Testis (tissue), 3 donors: ENCODE results near the gene CST9L. TPM values are rescaled to one million over a fixed set of nuclear protein-coding genes. Genes with fewer than 3 reads are reported as not detected.

ENCODE experiments used
- DNase-seq: peaks from one replicate; pipeline ENCODE4 v3.0.0-alpha.2; 2019
- H3K27ac ChIP-seq, 2 donors: fragments of 200-600 bp; sonication (generic); one replicate each; pipeline ENCODE4 v1.5.1; 2019
- H3K27me3 ChIP-seq: fragments of 200-600 bp; sonication (generic); one replicate; pipeline ENCODE4 v1.5.1; 2019
- H3K36me3 ChIP-seq: fragments of 200-600 bp; sonication (generic); one replicate; pipeline ENCODE4 v1.5.1; 2017; ENCODE audit warnings: low read depth; ENCODE audit errors: missing control alignments
- H3K4me1 ChIP-seq: fragments of 200-600 bp; sonication (generic); one replicate; pipeline ENCODE4 v1.5.1; 2019
- H3K4me3 ChIP-seq, 2 donors: fragments of 200-600 bp; sonication (generic); one replicate each; pipeline ENCODE4 v1.5.1; 2017 to 2019
- H3K9me3 ChIP-seq: fragments of 200-600 bp; sonication (generic); one replicate; pipeline ENCODE4 v1.5.1; 2017
- CTCF ChIP-seq, 3 experiments: fragments of 450-650 bp in 2 of 3; fragments of 200-600 bp in 1 of 3; sonication (generic) in 1 of 3; IDR thresholded peaks; one replicate each; pipeline ENCODE4 v1.5.1; 2016 to 2019; ENCODE audit warnings: antibody characterized with exemption in 3 of 3, mild to moderate bottlenecking in 2 of 3, moderate library complexity in 1 of 3
- POLR2A ChIP-seq: fragments of 450-650 bp; IDR thresholded peaks from one replicate; pipeline ENCODE4 v1.6.1; 2017; ENCODE audit warnings: antibody characterized with exemption, mild to moderate bottlenecking, moderate library complexity
- WGBS, 2 donors: methylation state at CpG; one replicate each; pipeline ENCODE4 v1.1.5; 2018; 5-methylcytosine and 5-hydroxymethylcytosine counted together
- intact Hi-C: fragments of 100-400 bp; cut with DNase I; formaldehyde crosslinking; loops from one replicate; pipeline ENCODE4 v1.15.1; 2023; ENCODE audit warnings: low total_unique reads
- polyA plus RNA-seq: library from polyadenylated mRNA; stranded (reverse); fragments of 350-450 nt; fragmentation: Illumina TruSeq; extraction: RNeasy Lipid Tissue Mini Kit (QIAGEN cat#74804); gene quantifications from one replicate; pipeline ENCODE4 v1.2.3, GENCODE V29; 2014; ENCODE audit warnings: low read depth, low replicate concordance; ENCODE audit not compliant: insufficient read depth
- total RNA-seq, 2 donors: library from RNA; depleted of rRNA; stranded (reverse); fragments of >200 nt; gene quantifications; one replicate each; pipeline ENCODE4 v1.2.3, GENCODE V29; 2016

CST9L gene
- total and polyA plus RNA-seq, 3 donors from 2014 or later: 78.8 to 184 (median 127) TPM

- TF ChIP-seq CTCF (IDR thresholded peaks at IDR 0.05) (no peak), POLR2A (no peak)
- DNase-seq: no peak
- H3K4me3 ChIP-seq: no peak within 1 kb of the TSS
- H3K9me3 ChIP-seq: no peaks in the 10 kb centered on the region
- intact Hi-C loops: loop anchor here (10.0 kb wide), 1 partner anchor 161 kb away; no protein-coding TSS in a partner anchor
- no peaks in the 10 kb centered on the region for H3K36me3 ChIP-seq
- H3K4me1 ChIP-seq: peaks cover 3% of the 10 kb centered on the region
- no peaks in the 10 kb centered on the region for H3K27me3 ChIP-seq
- 72 to 73% methylated on average over 14 to 16 of the region's 16 CpGs for WGBS, 2 donors
- no peak within 1 kb of the TSS for H3K27ac ChIP-seq
Observed at GRCh38 chr20:23605867-23606651, 37.8 kb upstream of the CST9L start, which contains the start of gene CST9. CST9 (minus strand) TSS chr20:23605917; CDS start chr20:23605864, 53 bp downstream.

- 88 to 92% methylated on average over 1 of the region's 1 CpG for WGBS, 2 donors
Observed at GRCh38 chr20:23604306-23604705, 36.0 kb upstream of the CST9L start.

GRCh38 chr20:23603321-23603720, 35.0 kb upstream of the CST9L start:
- H3K27me3 ChIP-seq: no peaks in the 10 kb centered on the region
- WGBS, 2 donors: 98 to 100% methylated on average over 3 to 4 of the region's 4 CpGs
- no peak overlapping the region for H3K4me3 ChIP-seq
- no peak for TF ChIP-seq CTCF (IDR thresholded peaks at IDR 0.05)
- H3K4me1 ChIP-seq: peaks cover 3% of the 10 kb centered on the region
- no peaks in the 10 kb centered on the region for H3K9me3 ChIP-seq
- intact Hi-C loops: loop anchor here (10.0 kb wide), 1 partner anchor 159 kb away; no protein-coding TSS in a partner anchor
- no peak for DNase-seq
- H3K36me3 ChIP-seq: no peaks in the 10 kb centered on the region
- H3K27ac ChIP-seq: no peak overlapping the region

More at GRCh38 chr20:23604306-23604705, 36.0 kb upstream of the CST9L start:
- Histone ChIP-seq H3K27ac (no peak overlapping the region), H3K36me3 (no peaks in the 10 kb centered on the region), H3K4me1 (peaks cover 3% of the 10 kb centered on the region), H3K9me3 (no peaks in the 10 kb centered on the region), H3K4me3 (no peak overlapping the region), H3K27me3 (no peaks in the 10 kb centered on the region)
- intact Hi-C loops: loop anchor here (10.0 kb wide), 1 partner anchor 160 kb away; no protein-coding TSS in a partner anchor
- DNase-seq: no peak
- TF ChIP-seq CTCF (IDR thresholded peaks at IDR 0.05): no peak
- no peak for TF ChIP-seq POLR2A

GRCh38 chr20:23602699-23603098, 34.4 kb upstream of the CST9L start:
- 84 to 89% methylated on average over 3 to 6 of the region's 6 CpGs for WGBS, 2 donors
- H3K4me1 ChIP-seq: peaks cover 3% of the 10 kb centered on the region
- intact Hi-C loops: loop anchor here (10.0 kb wide), 1 partner anchor 158 kb away; no protein-coding TSS in a partner anchor
- no peaks in the 10 kb centered on the region for H3K27me3 ChIP-seq
- no peaks in the 10 kb centered on the region for H3K9me3 ChIP-seq
- H3K27ac ChIP-seq: no peak overlapping the region
- TF ChIP-seq CTCF (IDR thresholded peaks at IDR 0.05) (no peak), POLR2A (no peak)
- DNase-seq: no peak
- no peak overlapping the region for H3K4me3 ChIP-seq
- H3K36me3 ChIP-seq: no peaks in the 10 kb centered on the region
